Inflammatory macrophage (primary cell): ENCODE measurements around the gene B3GALT6.

Experiments used
- DNase-seq, 2 donors: peaks; one replicate each; pipeline ENCODE4 v3.0.0-alpha.2; 2020 to 2022

Gene B3GALT6

DNA sequence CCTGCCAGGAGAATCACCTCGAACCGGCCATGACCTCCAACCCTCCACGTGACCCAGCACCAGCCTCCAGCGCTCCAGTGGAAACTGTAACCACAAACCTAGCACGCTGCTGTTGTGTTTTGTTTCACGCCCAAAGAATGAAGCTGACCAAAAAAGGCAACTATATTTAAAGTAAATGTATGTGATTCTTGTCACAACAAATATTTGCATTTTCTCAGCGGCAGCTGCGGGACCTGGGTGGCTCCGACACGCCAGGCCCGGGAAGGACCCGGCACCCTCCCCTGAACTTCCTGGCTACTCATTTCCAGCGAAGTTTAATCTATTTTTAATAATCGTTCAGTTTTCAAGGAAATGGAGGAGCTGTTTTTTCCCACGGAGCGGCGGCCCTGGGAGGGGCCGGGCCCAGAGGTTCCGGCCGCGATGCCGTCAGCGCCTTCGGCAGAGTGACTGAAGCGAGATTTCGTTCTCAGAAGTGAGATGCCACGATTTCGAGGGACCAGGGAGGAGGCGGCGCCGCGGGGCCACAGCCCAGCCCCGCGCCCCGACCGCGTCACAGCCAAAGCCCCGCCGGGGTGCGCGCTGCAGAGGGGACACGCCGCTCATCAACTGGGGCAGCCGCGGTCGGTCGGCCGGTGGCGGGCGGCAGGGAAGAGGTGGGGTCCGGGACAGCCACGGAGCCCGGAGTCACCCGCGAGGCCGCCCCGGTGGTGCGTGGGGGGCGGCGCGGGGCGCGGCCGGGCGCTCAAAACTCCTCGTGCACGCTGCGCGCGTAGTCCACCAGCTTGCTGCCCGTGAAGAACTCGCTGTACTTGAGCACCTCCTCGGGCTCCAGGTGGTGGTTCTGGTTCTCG lies 15.0 kb upstream of the B3GALT6 start:
- DNase-seq: no peak

DNA sequence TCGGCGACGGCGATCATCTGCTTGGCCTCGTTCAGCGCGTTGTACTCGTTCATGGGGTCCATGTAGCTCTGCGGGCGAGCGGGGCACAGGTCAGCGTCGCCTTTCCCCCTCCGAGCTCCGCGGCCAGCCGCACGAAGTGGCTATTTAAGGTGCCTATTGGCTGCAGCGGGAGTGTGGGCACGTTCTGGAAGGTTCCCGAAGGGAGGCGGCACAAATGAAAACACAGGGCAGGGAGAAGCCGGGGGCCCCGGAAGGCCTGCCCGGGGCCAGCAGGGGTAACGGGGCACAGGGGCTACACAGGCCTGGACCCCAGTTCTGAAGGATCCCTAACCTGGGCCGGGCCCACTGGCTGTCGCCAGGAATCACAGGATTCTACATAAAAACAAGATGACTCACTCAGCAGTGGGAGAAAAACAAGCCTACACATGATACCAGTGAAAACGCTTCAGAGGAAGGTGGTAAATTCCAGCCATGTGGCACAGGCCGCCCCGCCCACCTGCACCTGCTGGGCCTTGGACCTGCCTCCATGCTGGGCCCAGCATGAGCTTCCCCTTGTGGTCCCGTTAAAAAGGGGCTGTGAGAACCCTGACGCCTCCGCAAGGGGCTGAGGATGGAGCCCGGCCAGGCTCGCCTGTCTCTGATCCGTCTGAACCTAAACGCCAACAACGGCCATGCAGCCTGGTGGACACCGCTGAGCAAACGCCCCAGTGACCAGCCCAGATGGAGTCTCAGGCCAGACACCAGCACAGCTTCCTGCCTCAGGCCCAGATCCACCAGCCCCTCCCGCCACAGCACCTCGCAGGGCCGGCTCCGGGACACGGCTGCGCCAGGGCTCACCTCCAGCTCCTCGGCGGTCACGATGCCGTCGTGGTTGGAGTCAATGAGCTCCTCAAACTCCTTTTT lies 14.2 kb upstream of the B3GALT6 start:
- no peak for DNase-seq

DNA sequence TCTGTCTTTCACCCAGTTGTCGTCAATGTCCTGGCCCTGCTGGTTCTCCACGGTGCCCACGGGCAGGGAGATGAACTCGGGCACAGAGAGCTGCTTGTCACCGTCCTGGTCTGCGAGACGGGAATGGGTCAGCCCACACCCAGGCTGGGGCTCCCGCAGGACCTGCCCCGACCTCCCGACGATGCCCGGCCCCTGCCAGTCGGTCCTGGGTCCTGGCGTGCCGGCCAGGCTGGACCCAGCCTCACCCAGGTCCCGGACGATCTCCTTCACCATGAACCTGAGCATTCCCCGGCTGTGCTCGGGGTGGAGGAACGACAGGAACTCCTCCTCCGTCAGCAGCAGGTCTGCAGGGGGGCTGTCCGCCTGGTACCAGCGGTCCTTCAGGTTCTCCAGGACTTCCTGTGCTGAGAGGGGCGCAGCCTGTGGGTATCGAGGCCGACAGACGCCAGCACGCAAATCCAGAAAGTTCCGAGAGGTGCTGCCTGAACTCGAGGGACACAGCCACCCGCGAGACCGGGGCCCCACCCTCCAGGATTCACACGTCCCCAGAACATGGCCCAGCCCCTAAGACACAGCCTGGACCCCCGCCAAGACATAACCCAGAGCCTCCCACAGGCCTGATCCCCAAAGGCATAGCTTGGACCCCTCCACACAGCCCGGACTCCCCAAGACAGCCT lies 13.4 kb upstream of the B3GALT6 start:
- no peak for DNase-seq

DNA sequence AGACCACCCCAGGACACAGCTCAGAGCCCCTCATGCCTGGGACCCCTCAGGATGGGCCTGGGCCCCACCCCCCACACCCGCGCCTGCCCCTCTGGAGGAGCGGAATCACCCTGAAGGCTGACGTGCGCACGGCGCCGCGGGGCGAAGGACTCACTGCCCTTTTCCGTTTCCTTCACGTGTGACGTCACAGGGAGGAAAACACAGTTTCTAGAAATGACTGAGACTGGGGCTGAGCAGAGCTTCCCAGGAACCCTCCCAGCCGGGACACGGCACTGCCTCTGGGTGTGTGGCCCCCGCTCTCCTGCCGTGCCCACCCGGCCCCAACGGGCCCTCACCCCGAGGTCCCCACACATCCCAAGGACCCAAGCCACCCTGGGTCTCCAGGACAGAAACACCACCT lies 12.7 kb upstream of the B3GALT6 start:
- DNase-seq: no peak

DNA sequence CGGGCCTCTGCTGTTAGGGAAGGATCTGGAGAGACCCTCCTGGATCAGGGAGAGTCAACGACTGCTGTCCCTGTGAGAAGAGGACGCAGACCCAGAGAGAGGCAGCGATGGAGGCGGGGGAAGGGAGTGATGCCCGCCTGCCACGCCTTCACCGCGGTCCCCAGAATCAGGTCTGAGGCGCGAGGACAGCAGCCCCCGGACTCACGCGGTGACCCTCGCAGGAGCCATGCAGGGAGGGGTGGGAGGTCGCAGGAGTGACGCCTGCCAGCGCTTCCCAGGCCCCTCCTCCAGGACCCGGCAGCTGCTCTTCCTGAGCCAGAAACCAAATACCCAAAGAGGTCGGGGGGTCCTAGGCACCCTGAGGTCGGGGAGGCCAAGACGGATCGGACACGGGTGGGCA lies 11.8 kb upstream of the B3GALT6 start:
- no peak for DNase-seq

DNA sequence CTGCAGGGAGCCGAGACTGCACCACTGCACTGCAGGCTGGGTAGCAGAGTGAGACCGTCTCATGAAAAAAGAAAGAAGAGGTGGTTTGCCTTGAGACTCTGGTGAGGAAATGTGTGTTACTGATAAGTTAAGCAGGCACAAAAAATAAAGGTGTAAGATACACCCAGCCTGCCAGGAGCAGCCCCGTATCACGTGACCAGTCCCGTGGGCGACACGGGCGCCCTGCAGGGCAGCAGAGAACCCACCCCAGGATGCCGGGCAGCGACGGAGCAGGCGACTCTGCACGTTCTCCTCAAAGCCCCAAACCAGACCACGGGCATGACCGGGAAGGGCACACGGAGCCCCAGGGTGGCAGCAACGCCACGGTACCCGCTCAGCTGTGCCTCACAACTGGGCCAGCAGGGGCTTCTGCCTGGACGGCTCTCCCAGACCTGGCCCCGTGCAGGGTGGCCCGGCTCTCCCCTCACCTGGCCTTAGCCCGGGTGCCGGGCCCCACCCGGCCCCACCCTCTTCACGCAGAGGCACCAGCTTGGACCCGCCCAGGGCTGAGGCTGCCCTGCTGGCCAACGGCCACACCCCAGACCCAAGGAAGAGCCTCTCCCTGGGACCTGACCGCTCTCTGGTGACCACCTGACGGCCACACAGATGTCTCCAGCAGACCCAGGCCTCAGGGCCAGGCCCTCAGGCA lies 10.0 kb upstream of the B3GALT6 start:
- DNase-seq: no peak

DNA sequence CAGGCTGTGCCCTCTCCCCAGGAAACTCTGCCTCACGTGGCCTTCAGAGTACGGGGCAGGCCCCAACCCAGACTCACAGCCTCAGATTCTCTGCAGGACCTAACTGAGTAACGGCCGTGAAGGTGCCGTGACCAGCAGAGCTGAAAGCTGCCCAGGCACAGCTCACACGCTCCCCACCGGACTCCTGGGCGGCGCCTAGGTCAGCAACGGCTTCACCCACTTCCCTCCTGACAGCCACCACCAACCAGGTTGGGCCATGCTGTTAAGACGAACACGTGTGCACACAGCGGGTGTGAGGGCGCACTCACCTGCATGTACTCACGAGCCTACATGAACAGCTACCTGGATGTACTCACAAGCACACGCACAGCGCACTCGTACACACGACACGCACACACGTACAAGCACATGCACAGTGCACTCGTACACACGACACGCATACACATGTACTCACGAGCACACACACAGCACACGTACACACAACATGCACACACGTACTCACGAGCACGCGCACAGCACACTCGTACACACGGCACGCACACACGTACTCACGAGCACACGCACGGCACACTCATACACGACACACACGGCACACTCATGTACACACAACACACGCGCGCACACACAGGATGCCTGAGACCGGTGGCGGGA lies 9.3 kb upstream of the B3GALT6 start:
- DNase-seq: no peak

DNA sequence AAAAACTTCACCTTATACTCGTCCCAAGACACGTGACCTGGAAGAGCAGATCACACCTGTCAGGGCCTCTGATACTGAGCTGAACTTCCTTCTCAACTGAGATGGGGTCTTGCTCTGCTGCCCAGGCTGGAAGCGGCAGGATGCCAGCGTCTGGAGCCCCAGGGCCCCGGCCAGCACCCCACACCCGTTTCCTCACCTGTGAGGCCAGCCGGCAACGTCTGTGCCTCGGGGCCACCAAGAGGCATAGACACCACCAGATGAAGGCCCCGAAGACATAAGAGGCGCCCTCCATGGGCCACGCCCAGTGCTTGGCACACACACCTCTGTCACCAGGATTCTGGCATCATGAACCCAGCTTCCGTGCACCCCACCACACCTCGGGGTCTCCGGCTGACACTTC lies 8.7 kb upstream of the B3GALT6 start:
- DNase-seq: no peak

DNA sequence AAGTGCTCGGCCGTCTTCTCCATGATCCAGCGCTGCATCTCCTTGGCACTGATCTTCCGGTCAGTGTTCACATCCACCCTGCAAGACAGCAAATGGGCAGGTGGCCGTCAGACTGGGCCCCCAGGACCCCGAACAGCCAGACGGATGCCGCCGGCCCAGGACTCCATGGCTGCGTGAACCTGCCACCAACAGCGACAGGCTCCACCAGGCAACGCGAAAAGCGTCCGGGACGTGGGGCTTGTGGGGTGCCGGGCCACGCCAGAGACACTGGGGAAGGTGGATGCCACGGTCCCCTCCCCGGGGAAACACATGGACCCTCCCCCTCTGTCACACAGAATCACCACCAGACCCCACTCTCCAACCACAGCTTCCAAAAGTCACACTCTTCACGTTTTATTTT lies 8.1 kb upstream of the B3GALT6 start:
- DNase-seq: no peak

DNA sequence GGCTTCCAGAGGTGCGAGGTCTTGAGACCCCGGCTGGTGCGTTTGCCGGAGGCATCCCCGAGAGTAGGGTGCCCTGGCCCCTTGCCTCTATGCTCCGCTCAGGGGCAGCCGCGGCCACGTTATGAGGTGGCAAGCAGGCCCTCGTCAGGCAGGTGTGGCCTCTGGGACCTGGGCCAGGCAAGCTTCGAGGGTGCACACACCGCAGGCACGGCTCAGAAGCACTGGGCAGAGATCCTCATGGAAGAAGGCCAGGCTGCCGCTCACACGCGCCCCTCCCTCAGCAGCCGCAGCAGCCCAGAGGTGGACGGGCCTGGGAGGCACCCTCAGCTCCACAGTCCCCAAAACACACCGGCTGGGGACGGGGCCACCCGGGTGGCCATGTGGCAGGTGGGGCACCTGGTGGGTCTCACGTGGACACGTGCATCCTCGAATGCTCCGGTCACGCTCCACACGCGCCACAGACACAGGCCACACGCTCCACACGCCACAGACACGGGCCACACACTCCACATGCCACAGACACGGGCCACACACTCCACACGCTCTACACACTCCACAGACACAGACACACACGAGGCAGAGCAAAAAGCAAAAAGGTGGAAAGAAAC lies 6.7 kb upstream of the B3GALT6 start:
- DNase-seq: no peak

DNA sequence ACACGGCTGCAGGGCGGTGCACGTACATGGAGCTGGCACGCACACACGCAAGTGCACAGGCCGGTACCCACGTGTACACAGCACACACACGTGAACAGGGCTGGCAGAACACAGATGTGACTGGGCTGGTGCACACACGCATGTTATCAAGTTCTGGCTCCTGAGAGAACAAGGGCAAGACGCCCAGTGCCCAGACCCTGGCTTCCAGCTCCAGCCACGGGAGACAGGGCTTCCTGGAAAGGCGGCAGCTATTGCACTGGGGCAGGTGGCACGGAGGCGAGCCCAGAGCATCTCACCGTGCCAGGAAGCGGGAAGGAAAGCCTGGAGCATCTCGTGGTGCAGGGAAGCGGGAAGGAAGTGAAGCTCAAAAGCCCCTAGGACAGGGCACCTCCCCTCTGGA lies 6.1 kb upstream of the B3GALT6 start:
- no peak for DNase-seq

DNA sequence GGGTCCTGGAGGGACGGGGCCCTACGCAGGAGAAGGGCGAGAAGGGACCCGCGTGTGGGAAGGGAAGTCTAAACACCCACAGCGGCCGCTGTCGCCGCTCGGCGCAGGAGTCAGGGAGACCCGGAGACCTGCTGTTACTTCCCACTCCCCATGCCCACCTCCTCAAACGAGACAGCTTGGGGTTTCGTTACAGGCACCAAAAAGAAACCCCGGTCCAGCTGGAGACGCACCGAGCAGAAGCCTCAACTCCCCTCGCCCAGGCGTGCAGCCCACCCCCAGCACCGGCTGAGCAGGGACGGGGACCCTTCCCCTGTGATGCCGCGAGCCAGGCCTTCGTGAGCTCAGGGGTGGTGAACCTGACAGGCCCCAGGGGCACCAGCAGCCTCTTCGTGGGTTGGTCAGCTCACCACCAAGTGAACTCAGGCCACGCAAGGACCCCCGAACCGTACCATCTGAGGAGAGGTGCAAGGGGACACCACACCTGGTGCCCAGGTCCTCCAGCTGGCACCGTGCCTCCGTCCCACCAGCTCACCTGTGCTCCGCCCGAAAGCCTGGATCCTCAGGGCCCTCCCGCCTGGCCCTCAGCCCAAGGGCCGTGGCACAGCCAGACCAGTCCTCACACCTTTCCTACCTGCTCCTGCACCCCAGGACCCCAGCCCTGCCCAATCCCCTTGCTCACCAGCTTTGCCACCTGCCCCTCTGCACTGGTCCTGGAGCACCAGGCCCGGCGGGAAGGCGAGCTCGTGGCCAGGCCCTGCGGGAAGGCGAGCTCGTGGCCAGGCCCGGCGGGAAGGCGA lies 5.3 kb upstream of the B3GALT6 start:
- DNase-seq: no peak

DNA sequence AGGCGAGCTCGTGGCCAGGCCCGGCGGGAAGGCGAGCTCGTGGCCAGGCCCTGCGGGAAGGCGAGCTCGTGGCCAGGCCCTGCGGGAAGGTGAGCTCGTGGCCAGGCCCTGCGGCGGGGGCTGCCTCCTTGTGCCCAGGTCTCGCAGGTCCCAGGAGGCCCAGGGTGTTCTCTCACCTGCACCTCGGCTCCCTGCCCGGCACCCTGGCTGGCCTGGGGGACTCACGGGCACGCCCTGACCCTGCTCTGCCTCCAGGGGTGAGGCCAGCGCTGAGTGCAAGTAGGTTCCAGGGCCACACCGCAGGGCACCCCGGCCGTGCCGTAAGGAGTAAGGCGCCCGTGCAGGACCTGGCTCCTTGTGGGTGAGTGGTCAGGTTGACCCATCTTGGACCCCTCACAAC lies 4.7 kb upstream of the B3GALT6 start:
- no peak for DNase-seq

DNA sequence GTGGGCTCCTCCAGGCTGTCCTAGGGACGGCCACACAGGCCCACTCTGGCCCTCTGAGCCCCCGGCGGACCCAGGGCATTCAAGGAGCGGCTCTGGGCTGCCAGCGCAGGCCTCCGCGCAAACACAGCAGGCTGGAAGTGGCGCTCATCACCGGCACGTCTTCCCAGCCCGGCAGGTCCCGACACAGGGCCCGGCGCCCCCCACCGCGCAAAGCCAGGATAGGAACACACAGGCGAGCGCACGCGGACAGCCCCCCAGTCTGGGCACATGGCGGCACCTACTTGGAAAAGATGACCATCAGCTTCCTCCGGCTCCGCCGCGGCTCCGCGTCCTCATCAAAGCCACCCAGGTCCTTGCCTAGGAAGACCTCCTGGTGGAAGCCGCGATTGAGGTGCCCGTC lies 3.9 kb upstream of the B3GALT6 start:
- no peak for DNase-seq

DNA sequence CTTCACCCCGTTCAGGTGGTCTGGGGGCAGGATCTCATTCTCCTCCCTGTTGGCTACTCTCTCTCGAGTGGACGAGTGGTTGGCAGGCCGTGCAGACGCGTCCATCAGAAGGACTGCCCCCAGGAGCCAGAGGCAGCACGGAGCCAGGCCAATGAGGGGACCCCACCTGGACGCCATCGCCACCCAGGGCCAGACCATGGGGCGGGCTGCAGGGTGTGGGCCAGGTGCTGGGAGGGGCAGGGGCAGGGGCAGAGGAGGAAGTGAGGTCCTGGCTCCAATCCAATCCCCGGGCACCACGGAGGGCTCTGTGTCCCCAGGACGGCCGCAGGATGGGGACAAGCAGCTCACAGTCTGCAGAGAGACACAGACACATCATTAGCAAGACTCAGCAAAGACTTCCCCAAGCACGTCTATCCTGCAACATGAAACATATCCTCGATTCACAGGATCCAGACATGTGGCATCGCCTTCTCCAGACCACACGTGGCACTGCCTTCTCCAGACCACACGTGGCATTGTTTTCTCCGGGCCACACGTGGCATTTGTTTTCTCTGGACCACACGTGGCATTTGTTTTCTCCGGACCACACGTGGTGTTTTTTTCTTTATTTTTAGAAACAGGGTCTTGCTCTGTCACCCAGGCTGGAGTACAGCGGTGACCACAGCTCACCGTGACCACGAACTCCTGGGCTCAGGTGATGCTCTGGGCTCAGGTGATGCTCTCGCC lies 3.3 kb upstream of the B3GALT6 start:
- no peak for DNase-seq

DNA sequence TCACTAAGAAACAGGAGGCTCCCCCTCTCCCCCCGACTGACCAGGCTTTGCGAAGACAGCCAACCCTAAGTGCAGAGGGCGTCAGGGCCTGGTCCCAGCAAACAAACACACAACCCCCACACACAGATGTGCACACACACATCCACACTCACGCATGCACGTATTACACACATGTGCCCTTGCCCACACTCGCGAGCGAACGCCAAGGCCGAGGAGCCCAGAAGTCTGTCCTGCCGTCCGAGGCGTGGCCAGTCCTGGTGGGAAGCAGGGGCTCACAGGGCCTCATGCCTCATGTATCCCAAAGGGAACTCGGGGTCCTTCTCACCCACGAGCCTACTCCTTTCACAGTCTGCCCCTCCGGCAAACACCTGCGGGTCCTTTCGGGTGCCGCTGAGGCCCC lies 2.3 kb upstream of the B3GALT6 start:
- DNase-seq: no peak

DNA sequence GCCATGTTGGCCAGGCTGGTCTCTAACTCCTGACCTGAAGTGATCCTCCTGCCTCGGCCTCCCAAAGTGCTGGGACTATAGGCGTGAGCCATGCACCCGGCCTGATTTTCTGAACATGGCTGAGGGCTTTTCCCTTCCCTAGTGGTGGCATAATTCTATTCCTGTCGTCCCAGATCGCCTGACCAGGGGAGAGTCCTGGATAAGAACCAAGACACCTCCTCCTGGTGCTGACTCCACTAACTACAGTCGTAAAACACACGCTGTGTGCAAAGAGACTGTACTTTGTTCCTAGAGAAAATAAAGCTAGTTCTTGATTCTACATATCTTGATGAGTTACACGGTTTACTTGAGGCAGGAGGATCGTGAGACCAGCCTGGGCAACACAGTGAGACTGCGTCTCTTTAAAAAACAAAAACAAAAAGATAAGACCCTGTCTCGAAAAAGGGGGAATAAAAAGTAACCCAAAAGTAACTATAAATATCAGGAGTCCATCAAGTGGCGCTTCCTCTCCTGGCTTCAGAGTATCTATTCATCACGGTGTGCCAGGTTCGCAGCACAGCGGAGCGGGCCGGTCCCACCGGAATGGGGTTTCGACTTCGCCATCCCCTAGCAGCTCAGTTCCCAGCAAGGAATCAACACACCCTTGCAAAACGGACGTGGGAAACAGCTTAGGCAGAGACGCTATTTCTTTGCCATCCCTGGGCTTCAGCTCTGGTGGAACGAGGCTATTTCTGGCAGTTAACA lies 1.2 kb upstream of the B3GALT6 start:
- peak; percentile 16 to 42 for DNase-seq

DNA sequence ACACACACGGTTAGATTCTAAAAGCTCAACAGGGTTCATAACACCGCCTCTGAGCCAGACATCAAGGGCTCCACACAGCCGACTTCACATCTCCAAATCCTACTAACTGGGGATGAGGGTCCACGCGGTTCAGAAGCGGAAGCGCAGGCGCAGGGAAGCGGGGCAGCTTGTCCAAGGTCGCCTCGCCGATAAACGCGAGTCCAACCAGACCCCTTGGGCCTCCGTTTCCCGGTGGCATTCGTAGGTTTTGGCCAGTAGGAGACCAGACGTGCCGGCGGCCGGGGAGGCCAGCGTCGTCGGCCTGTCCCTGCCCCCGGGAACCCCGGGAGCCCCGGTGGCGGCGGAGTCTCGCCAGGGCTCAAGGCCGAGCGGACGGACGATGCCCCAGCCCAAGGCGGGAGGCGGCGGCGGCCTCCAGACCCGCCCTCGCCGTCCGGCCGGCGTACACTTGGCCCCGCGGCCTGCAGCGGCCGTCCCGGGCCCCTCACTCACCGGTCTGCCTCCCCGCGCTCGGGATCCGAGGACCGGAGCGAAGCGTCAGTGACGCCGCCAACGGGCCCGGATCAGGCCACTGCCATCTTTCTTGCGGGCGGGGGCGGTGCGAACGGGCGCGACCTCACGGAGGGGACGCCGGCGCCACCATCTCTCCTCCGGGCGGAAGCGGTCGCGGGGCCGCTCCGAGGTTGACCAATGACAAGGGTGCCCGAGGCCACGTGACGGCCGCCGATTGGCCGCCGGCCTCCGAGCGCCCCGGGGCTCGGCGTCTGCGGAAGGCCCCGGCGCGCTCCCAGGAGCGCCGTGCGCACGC lies 433 bp upstream of the B3GALT6 start, which contains the start of gene SDF4:
TSS of gene SDF4 (minus strand) at position 602 of the 808 bp plus-strand sequence. CDS start 3,229 bp downstream, outside the sequence.
- DNase-seq: peak; percentile 96 to 98
